K562 (cell line): ENCODE data around the gene SIGLEC1.

Experiments
- ATF1 ChIP-seq, 2 experiments: fragments of 450-650 bp in 1 of 2; IDR thresholded peaks; 2 replicates each; pipeline ENCODE4 v1.6.1; 2016; ENCODE audit warnings: missing compliant biosample characterization in 1 of 2, missing genetic modification characterization in 1 of 2
- BACH1 ChIP-seq: fragments of 200-800 bp; sonication (Bioruptor generic); IDR thresholded peaks from 2 replicates; pipeline ENCODE4 v1.6.1; 2016; ENCODE audit warnings: missing genetic modification characterization, missing compliant biosample characterization
- BRF2 ChIP-seq: IDR thresholded peaks from 3 replicates; pipeline ENCODE4 v1.6.1; 2011; ENCODE audit warnings: borderline replicate concordance, mild to moderate bottlenecking; ENCODE audit not compliant: insufficient read length, insufficient read depth
- CBX5 ChIP-seq: IDR thresholded peaks from 2 replicates; pipeline ENCODE4 v1.6.1; 2014; ENCODE audit warnings: low read depth, borderline replicate concordance
- CTCF ChIP-seq, 3 experiments: IDR thresholded peaks in 2 of 3; conservative IDR thresholded peaks in 1 of 3; 2 replicates each; pipeline ENCODE4 v1.5.1; 2011 to 2012; ENCODE audit warnings: low read length in 3 of 3, mild to moderate bottlenecking in 3 of 3, control low read depth in 2 of 3, improper control_type of control experiment in 1 of 3, inconsistent platforms in 1 of 3, low read depth in 1 of 3, mixed read lengths in 1 of 3, moderate library complexity in 1 of 3; ENCODE audit not compliant: insufficient read depth in 2 of 3
- HMG20A ChIP-seq: fragments of 450-650 bp; formaldehyde crosslinking; conservative IDR thresholded peaks from 2 replicates; pipeline ENCODE4 v1.4.0; 2020; ENCODE audit warnings: mild to moderate bottlenecking, mixed read lengths
- NFE2L1 ChIP-seq: fragments of 450-650 bp; IDR thresholded peaks from 2 replicates; pipeline ENCODE4 v1.6.1; 2016; ENCODE audit warnings: missing genetic modification characterization, low read depth, mild to moderate bottlenecking, missing compliant biosample characterization, moderate library complexity, borderline replicate concordance
- NR0B1 ChIP-seq: fragments of 450-650 bp; IDR thresholded peaks from one replicate; pipeline ENCODE4 v1.6.1; 2018; ENCODE audit warnings: mild to moderate bottlenecking, moderate library complexity; ENCODE audit not compliant: partially characterized antibody
- POLR2A ChIP-seq: fragments of 450-650 bp; conservative IDR thresholded peaks from 2 replicates; pipeline ENCODE4 v1.6.1; 2016
- RAD21 ChIP-seq, 2 experiments: fragments of 250-450 bp in 1 of 2; fragments of 450-650 bp in 1 of 2; sonication (Bioruptor Pico) in 1 of 2; formaldehyde crosslinking in 1 of 2; IDR thresholded peaks in 1 of 2; conservative IDR thresholded peaks in 1 of 2; 2 replicates each; pipeline versions ENCODE4 v1.4.0 to v1.8.0; 2020 to 2022; ENCODE audit warnings: mild to moderate bottlenecking in 2 of 2, moderate library complexity in 1 of 2
- RCOR1 ChIP-seq, 2 experiments: IDR thresholded peaks; 2 replicates each; pipeline ENCODE4 v1.6.1; 2012; ENCODE audit warnings: low read depth in 2 of 2, low read length in 2 of 2, borderline replicate concordance in 1 of 2, improper control_type of control experiment in 1 of 2
- U2AF1 ChIP-seq: fragments of 200-400 bp; formaldehyde crosslinking; optimal IDR thresholded peaks from 2 replicates; pipeline ENCODE3; 2017; ENCODE audit warnings: mild to moderate bottlenecking, low read depth, low read length, moderate library complexity
- ZBTB43 ChIP-seq: sonication (generic); formaldehyde crosslinking; IDR thresholded peaks from 2 replicates; pipeline ENCODE4 v1.8.0; 2023; ENCODE audit warnings: mild to moderate bottlenecking, missing genetic modification reagents
- ZNF639 ChIP-seq, 2 experiments: fragments of 200-800 bp in 1 of 2; sonication (Bioruptor generic) in 1 of 2; sonication (generic) in 1 of 2; formaldehyde crosslinking in 1 of 2; IDR thresholded peaks in 1 of 2; conservative IDR thresholded peaks in 1 of 2; 2 replicates each; pipeline versions ENCODE4 v1.5.0 to v1.6.1; 2016 to 2020; ENCODE audit warnings: missing compliant biosample characterization in 1 of 2, missing genetic modification characterization in 1 of 2, missing genetic modification reagents in 1 of 2

- TF ChIP-seq U2AF1 (no peak), POLR2A (no peak), NFE2L1 (tag) (no peak), CTCF (IDR thresholded peaks at IDR 0.05 in 2 of 3, conservative IDR thresholded peaks at IDR 0.05 in 1 of 3; ENCODE audit: insufficient read depth in 2 of 3, low read depth in 1 of 3, low read length in 3 of 3) (no peak), RCOR1 (IDR thresholded peaks at IDR 0.05; ENCODE audit: borderline replicate concordance in 1 of 2, low read depth in 2 of 2, low read length in 2 of 2) (no peak), ZNF639 (CRISPR knock-in tag; conservative IDR thresholded peaks at IDR 0.05 in 1 of 2, IDR thresholded peaks at IDR 0.05 in 1 of 2) (no peak), ZBTB43 (CRISPR knock-in tag) (no peak), BACH1 (no peak), NR0B1 (no peak), BRF2 (no peak), CBX5 (no peak), ATF1 (CRISPR knock-in tag; IDR thresholded peaks at IDR 0.05) (no peak), ATF1 (tag; IDR thresholded peaks at IDR 0.05) (no peak), RAD21 (CRISPR knock-in tag; conservative IDR thresholded peaks at IDR 0.05 in 1 of 2, IDR thresholded peaks at IDR 0.05 in 1 of 2) (no peak), HMG20A (CRISPR knock-in tag) (no peak)
Measured at GRCh38 chr20:3739926-3740451, 27.6 kb upstream of the SIGLEC1 start.
